ENCODE measurements around the gene SV2A.
"Not testable (repeated sequence)": the region's sequence is repeated elsewhere in the genome, so short reads cannot be mapped to it uniquely, and the experiment has no call there.

SV2A gene

GRCh38 chr1:149917571-149918144, at the start of gene SV2A:
Gene SV2A, minus strand, starts transcription at chr1:149917844. Its CDS starts 4,004 bp downstream, at chr1:149913840.
- no peak for FAIRE-seq
- DNase-seq (ENCODE audit: low spot score), result no peak

GRCh38 chr1:149967041-149967440, 49.4 kb upstream of the SV2A start:
- no peak for FAIRE-seq

GRCh38 chr1:149966405-149966804, 48.8 kb upstream of the SV2A start:
- DNase-seq (ENCODE audit: low spot score), result no peak
- no peak for FAIRE-seq

More at GRCh38 chr1:149967041-149967440, 49.4 kb upstream of the SV2A start:
- DNase-seq (ENCODE audit: low spot score), result no peak

- no peak for FAIRE-seq
Observed at GRCh38 chr1:149965440-149965839, 47.8 kb upstream of the SV2A start.

GRCh38 chr1:149963358-149963757, 45.7 kb upstream of the SV2A start:
- FAIRE-seq, result no peak

More at GRCh38 chr1:149965440-149965839, 47.8 kb upstream of the SV2A start:
- DNase-seq (ENCODE audit: low spot score), result no peak

GRCh38 chr1:149962736-149963135, 45.1 kb upstream of the SV2A start:
- DNase-seq (ENCODE audit: low spot score) (no peak), FAIRE-seq (no peak)

More at GRCh38 chr1:149963358-149963757, 45.7 kb upstream of the SV2A start:
- DNase-seq (ENCODE audit: low spot score), result no peak

GRCh38 chr1:149962039-149962647, 44.5 kb upstream of the SV2A start:
- DNase-seq (ENCODE audit: low spot score), result peak; percentile 57
- peak; percentile 63 for FAIRE-seq

- FAIRE-seq, result not testable (repeated sequence)
Observed at GRCh38 chr1:149957548-149957947, 39.9 kb upstream of the SV2A start.

GRCh38 chr1:149949911-149950310, 32.3 kb upstream of the SV2A start:
- FAIRE-seq (no peak), DNase-seq (ENCODE audit: low spot score) (no peak)

More at GRCh38 chr1:149957548-149957947, 39.9 kb upstream of the SV2A start:
- not testable (repeated sequence) for DNase-seq (ENCODE audit: low spot score)

GRCh38 chr1:149945206-149945605, 27.6 kb upstream of the SV2A start:
- DNase-seq (ENCODE audit: low spot score) (no peak), FAIRE-seq (no peak)

- DNase-seq (ENCODE audit: low spot score) (no peak), FAIRE-seq (no peak)
Observed at GRCh38 chr1:149942885-149943284, 25.2 kb upstream of the SV2A start.

GRCh38 chr1:149942207-149942606, 24.6 kb upstream of the SV2A start:
- FAIRE-seq (no peak), DNase-seq (ENCODE audit: low spot score) (no peak)

GRCh38 chr1:149940427-149940826, 22.8 kb upstream of the SV2A start:
- FAIRE-seq (no peak), DNase-seq (ENCODE audit: low spot score) (no peak)

GRCh38 chr1:149938668-149939003, 21.0 kb upstream of the SV2A start:
- DNase-seq (ENCODE audit: low spot score); FAIRE-seq: not testable (repeated sequence)

- no peak for FAIRE-seq
- no peak for DNase-seq (ENCODE audit: low spot score)
Observed at GRCh38 chr1:149937759-149938158, 20.1 kb upstream of the SV2A start.

GRCh38 chr1:149936992-149937705, 19.5 kb upstream of the SV2A start:
- peak; percentile 35 for DNase-seq (ENCODE audit: low spot score)
- peak; percentile 35 for FAIRE-seq

- FAIRE-seq (no peak), DNase-seq (ENCODE audit: low spot score) (no peak)
Observed at GRCh38 chr1:149936170-149936991, 18.7 kb upstream of the SV2A start, which contains the start of gene MTMR11. Gene MTMR11, minus strand, starts transcription at chr1:149936879. Its CDS starts 232 bp downstream, at chr1:149936647.

GRCh38 chr1:149934356-149934755, 16.7 kb upstream of the SV2A start:
- FAIRE-seq, result no peak

GRCh38 chr1:149933208-149933607, 15.6 kb upstream of the SV2A start:
- FAIRE-seq (no peak), DNase-seq (ENCODE audit: low spot score) (no peak)

More at GRCh38 chr1:149934356-149934755, 16.7 kb upstream of the SV2A start:
- no peak for DNase-seq (ENCODE audit: low spot score)

- no peak for FAIRE-seq
Observed at GRCh38 chr1:149932474-149932873, 14.8 kb upstream of the SV2A start.

GRCh38 chr1:149931212-149931790, 13.7 kb upstream of the SV2A start:
- FAIRE-seq (no peak), DNase-seq (ENCODE audit: low spot score) (no peak)

More at GRCh38 chr1:149932474-149932873, 14.8 kb upstream of the SV2A start:
- DNase-seq (ENCODE audit: low spot score), result no peak

All from RCC 7860 (cell line).